Sigmoid colon (tissue), 7 donors: ENCODE data around the gene PRKG1. TPM values are rescaled to one million over a fixed set of nuclear protein-coding genes. Genes with fewer than 3 reads are reported as not detected.

Experiments
- DNase-seq: peaks from one replicate; pipeline ENCODE4 v3.0.0-alpha.2; 2019
- H3K27ac ChIP-seq, 4 donors: fragments of 200-600 bp; sonication (generic); one replicate each; pipeline ENCODE4 v1.5.1; 2016 to 2019; ENCODE audit warnings: mild to moderate bottlenecking in 1 of 4
- H3K27me3 ChIP-seq, 3 donors: fragments of 200-600 bp; sonication (generic); one replicate each; pipeline ENCODE4 v1.5.1; 2019; ENCODE audit warnings: mild to moderate bottlenecking in 1 of 3
- H3K36me3 ChIP-seq, 4 donors: fragments of 200-600 bp; sonication (generic); one replicate each; pipeline ENCODE4 v1.5.1; 2016 to 2019
- H3K4me1 ChIP-seq, 4 donors: fragments of 200-600 bp; sonication (generic); one replicate each; pipeline ENCODE4 v1.5.1; 2017 to 2019
- H3K4me3 ChIP-seq, 4 donors: fragments of 200-600 bp; sonication (generic); one replicate each; pipeline ENCODE4 v1.5.1; 2017 to 2019; ENCODE audit warnings: mild to moderate bottlenecking in 2 of 4, moderate library complexity in 1 of 4
- H3K9me3 ChIP-seq, 4 donors: fragments of 200-600 bp in 3 of 4; sonication (generic) in 3 of 4; one replicate each; pipeline versions ENCODE4 v1.5.1 to v1.6.1; 2013 to 2019
- EP300 ChIP-seq, 4 donors: sonication (generic); formaldehyde crosslinking; IDR thresholded peaks; one replicate each; pipeline ENCODE4 v1.6.1; 2017; ENCODE audit warnings: antibody characterized with exemption in 4 of 4
- POLR2A ChIP-seq, 2 donors: fragments of 450-650 bp; IDR thresholded peaks; one replicate each; pipeline ENCODE4 v1.6.1; 2016; ENCODE audit warnings: antibody characterized with exemption in 2 of 2, mild to moderate bottlenecking in 2 of 2, moderate library complexity in 2 of 2
- POLR2AphosphoS5 ChIP-seq, 4 donors: sonication (generic); formaldehyde crosslinking; IDR thresholded peaks; one replicate each; pipeline ENCODE4 v1.6.1; 2017; ENCODE audit warnings: antibody characterized with exemption in 4 of 4
- WGBS, 2 donors: extraction: QIAGEN DNeasy Blood & Tissue Kit; methylation state at CpG; one replicate each; pipeline ENCODE4 v1.1.7; 2013; 5-methylcytosine and 5-hydroxymethylcytosine counted together
- intact Hi-C: fragments of 100-400 bp; cut with DNase I; formaldehyde crosslinking; loops from one replicate; pipeline ENCODE4 v1.15.1; 2023
- polyA plus RNA-seq, 3 donors: library from polyadenylated mRNA; stranded (reverse); fragments of 200-250 nt; gene quantifications; one replicate each; pipeline ENCODE4 v1.2.3, GENCODE V29; 2013
- total RNA-seq, 4 donors: library from RNA; depleted of rRNA; stranded (reverse); fragments of >200 nt; gene quantifications; one replicate each; pipeline ENCODE4 v1.1.0, GENCODE V29; 2016
- TF ChIP-seq, protein P1 (sequence below), 4 experiments: fragments of 450-650 bp in 3 of 4; fragments of 200-600 bp in 1 of 4; IDR thresholded peaks; one replicate each; pipeline ENCODE4 v1.5.1; 2016 to 2019; ENCODE audit warnings: antibody characterized with exemption in 4 of 4, mild to moderate bottlenecking in 3 of 4, moderate library complexity in 2 of 4
- donor health status: healthy with polysubstance abuse.
- donor health status: Bipolar disorder and iron deficiency.
- donor health status: healthy.

The PRKG1 gene
- total and polyA plus RNA-seq, 7 donors: 3.7 to 92.9 (median 60.2) TPM

DNA sequence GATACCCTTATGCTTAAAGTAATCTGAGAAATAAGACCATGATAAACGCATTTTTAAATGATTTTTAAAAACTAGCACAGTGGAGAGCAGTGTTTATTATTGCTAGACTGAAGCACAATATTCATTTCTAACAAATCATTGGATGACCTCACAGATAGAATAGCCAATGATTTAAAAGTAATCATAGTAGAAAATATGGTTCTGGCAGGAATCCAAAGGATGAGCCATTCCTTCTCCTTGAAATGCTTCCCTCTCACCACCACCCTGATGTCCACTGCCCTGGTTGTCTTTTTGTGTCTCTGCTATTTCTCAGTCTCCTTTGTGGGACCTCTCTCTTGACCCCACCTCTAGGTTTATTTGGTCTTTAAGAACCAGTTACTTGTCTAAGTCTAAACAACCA lies 64.9 kb downstream of the PRKG1 start:
- peaks cover 0 to 28% (median 18%) of the 10 kb centered on the region in 4 donors for H3K4me1 ChIP-seq
- 96 to 97% methylated on average over 1 of the region's 1 CpG for WGBS, 2 donors
- TF ChIP-seq, protein P1, sequence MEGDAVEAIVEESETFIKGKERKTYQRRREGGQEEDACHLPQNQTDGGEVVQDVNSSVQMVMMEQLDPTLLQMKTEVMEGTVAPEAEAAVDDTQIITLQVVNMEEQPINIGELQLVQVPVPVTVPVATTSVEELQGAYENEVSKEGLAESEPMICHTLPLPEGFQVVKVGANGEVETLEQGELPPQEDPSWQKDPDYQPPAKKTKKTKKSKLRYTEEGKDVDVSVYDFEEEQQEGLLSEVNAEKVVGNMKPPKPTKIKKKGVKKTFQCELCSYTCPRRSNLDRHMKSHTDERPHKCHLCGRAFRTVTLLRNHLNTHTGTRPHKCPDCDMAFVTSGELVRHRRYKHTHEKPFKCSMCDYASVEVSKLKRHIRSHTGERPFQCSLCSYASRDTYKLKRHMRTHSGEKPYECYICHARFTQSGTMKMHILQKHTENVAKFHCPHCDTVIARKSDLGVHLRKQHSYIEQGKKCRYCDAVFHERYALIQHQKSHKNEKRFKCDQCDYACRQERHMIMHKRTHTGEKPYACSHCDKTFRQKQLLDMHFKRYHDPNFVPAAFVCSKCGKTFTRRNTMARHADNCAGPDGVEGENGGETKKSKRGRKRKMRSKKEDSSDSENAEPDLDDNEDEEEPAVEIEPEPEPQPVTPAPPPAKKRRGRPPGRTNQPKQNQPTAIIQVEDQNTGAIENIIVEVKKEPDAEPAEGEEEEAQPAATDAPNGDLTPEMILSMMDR (IDR thresholded peaks at IDR 0.05): no peak
- TF ChIP-seq POLR2A (IDR thresholded peaks at IDR 0.05) (no peak), EP300 (IDR thresholded peaks at IDR 0.05) (no peak), POLR2AphosphoS5 (IDR thresholded peaks at IDR 0.05) (no peak)

DNA sequence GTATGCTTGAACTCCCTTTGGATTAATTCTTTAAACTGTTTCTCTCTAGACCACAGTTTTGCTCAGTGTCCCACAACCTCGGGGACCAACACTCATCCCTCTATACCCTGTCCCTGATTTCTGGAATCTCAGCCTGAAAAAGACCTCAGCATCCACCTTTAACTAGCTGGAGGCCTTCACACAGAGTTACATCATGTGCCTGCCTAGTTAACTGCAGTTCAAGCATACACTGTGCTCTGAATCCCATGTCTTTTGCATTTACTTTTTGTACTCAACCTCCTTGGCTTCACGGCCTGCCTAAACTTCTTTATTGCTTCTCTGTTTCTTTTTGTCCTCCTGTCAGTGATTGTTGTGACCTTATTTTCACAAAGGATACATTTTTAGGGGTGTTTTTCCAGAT lies 66.7 kb downstream of the PRKG1 start:
- H3K4me3 ChIP-seq: no peak overlapping the region
- H3K9me3 ChIP-seq: no peaks in the 10 kb centered on the region
- WGBS, 2 donors: 83 to 84% methylated on average over 2 of the region's 2 CpGs
- H3K27me3 ChIP-seq: no peaks in the 10 kb centered on the region
- H3K4me1 ChIP-seq: peaks cover 0 to 44% (median 31%) of the 10 kb centered on the region in 4 donors
- TF ChIP-seq POLR2AphosphoS5 (IDR thresholded peaks at IDR 0.05): no peak
- TF ChIP-seq EP300 (IDR thresholded peaks at IDR 0.05): no peak
- TF ChIP-seq POLR2A (IDR thresholded peaks at IDR 0.05): no peak
- TF ChIP-seq, protein P1 (IDR thresholded peaks at IDR 0.05): no peak
- intact Hi-C loops: no loop called here
- H3K36me3 ChIP-seq: no peaks in the 10 kb centered on the region
- peak overlapping the region in 3 of 4 donors; percentile 41 to 63 (median 62) for H3K27ac ChIP-seq
- no peak for DNase-seq

More for the DNA sequence above, 64.9 kb downstream of the PRKG1 start:
- Histone ChIP-seq H3K27me3 (no peaks in the 10 kb centered on the region), H3K27ac (peak overlapping the region in 1 of 4 donors; percentile 62), H3K4me3 (no peak overlapping the region), H3K36me3 (no peaks in the 10 kb centered on the region), H3K9me3 (no peaks in the 10 kb centered on the region)
- no peak for DNase-seq
- intact Hi-C loops: no loop called here

DNA sequence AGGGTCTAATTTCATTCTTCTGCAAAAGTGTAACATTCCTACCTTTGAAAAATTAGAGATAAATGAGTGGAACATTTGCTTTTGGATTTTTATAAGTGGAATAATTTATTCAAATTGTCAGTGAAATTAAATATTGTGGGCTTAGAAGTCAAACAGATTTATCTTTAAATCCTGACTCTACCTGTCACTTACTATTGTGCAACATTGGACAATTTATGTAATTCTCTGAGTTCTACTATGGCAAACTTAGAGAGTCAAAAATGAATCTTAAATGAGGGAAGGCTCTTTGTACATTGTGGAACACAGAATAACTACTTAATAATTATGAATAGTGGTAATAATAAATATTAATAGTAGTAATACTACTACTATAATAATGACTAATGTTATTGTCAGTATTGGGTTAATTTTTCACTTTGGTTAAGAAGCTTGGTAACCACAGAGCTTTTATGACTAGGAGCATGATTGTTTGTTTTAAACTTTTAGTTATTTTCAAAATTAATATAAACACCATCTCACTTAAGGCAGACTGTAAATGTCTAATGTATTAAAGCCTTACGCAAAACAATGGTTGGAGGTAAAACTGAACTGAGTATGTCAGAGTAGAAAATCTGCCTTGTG lies 70.0 kb downstream of the PRKG1 start:
- H3K36me3 ChIP-seq: no peaks in the 10 kb centered on the region
- H3K4me3 ChIP-seq: no peak overlapping the region
- 94 to 95% methylated on average over 1 of the region's 1 CpG for WGBS, 2 donors
- peaks cover 0 to 45% (median 31%) of the 10 kb centered on the region in 4 donors for H3K4me1 ChIP-seq
- H3K9me3 ChIP-seq: no peaks in the 10 kb centered on the region
- intact Hi-C loops: no loop called here
- TF ChIP-seq, protein P1 (IDR thresholded peaks at IDR 0.05): no peak
- no peak for TF ChIP-seq POLR2AphosphoS5 (IDR thresholded peaks at IDR 0.05)
- no peaks in the 10 kb centered on the region for H3K27me3 ChIP-seq
- peak overlapping the region in 1 of 4 donors; percentile 64 for H3K27ac ChIP-seq
- no peak for DNase-seq

DNA sequence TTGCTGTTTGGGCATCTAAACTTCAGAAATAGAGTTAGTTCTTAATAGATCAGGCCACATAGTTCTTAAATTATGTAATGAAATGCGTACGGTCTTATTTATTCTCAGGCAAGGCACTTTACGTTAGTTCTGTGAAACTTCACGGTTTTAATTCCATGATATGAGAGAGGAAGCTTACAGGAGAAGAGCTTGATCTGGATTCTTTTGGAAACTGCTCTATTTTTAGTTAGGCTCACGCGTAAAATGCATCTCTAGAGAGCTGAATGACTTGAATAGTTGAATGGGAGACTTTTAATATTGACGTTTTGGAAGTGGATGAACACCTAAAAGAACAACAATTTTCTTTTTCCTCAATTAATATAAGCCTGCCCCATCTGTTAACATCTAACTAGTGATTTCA lies 71.1 kb downstream of the PRKG1 start:
- no peak overlapping the region for H3K4me3 ChIP-seq
- TF ChIP-seq POLR2A (IDR thresholded peaks at IDR 0.05): no peak
- no peak for TF ChIP-seq EP300 (IDR thresholded peaks at IDR 0.05)
- TF ChIP-seq, protein P1 (IDR thresholded peaks at IDR 0.05): no peak
- TF ChIP-seq POLR2AphosphoS5 (IDR thresholded peaks at IDR 0.05): no peak
- H3K9me3 ChIP-seq: no peaks in the 10 kb centered on the region
- H3K27ac ChIP-seq: peak overlapping the region in 3 of 4 donors; percentile 4 to 64 (median 56)
- no peaks in the 10 kb centered on the region for H3K36me3 ChIP-seq
- no peak for DNase-seq
- no peaks in the 10 kb centered on the region for H3K27me3 ChIP-seq
- WGBS, 2 donors: 81 to 86% methylated on average over 7 of the region's 7 CpGs
- H3K4me1 ChIP-seq: peaks cover 0 to 42% (median 25%) of the 10 kb centered on the region in 4 donors
- intact Hi-C loops: no loop called here
